H9 (cell line): ENCODE measurements around the gene ENOPH1. TPM values are rescaled to one million over a fixed set of nuclear protein-coding genes. Genes with fewer than 3 reads are reported as not detected.

Source experiments
- DNase-seq: peaks from one replicate; pipeline ENCODE4 v3.0.0-alpha.2; 2017
- H2AFZ ChIP-seq: one replicate; pipeline ENCODE4 v1.6.1; 2013; ENCODE audit warnings: mild to moderate bottlenecking, low read length, control low read depth, moderate library complexity
- H2AK5ac ChIP-seq: 2 replicates; pipeline ENCODE4 v1.6.1; 2013; ENCODE audit warnings: low read length, control low read depth, mixed read lengths; ENCODE audit not compliant: insufficient read length
- H2BK120ac ChIP-seq: one replicate; pipeline ENCODE4 v1.6.1; 2013; ENCODE audit warnings: low read depth, mild to moderate bottlenecking, low read length, control low read depth, inconsistent platforms; ENCODE audit not compliant: poor library complexity, severe bottlenecking
- H2BK12ac ChIP-seq: 2 replicates; pipeline ENCODE4 v1.6.1; 2013; ENCODE audit warnings: low read length, control low read depth, mixed read lengths, low read depth; ENCODE audit not compliant: insufficient read length
- H2BK15ac ChIP-seq: 2 replicates; pipeline ENCODE4 v1.6.1; 2013; ENCODE audit warnings: low read depth, low read length, control low read depth
- H2BK20ac ChIP-seq: one replicate; pipeline ENCODE4 v1.6.1; 2013; ENCODE audit warnings: low read depth, mild to moderate bottlenecking, low read length, control low read depth, inconsistent platforms; ENCODE audit not compliant: poor library complexity, severe bottlenecking
- H2BK5ac ChIP-seq: 2 replicates; pipeline ENCODE4 v1.6.1; 2013; ENCODE audit warnings: low read length, control low read depth, mixed read lengths; ENCODE audit not compliant: insufficient read length
- H3K14ac ChIP-seq: 2 replicates; pipeline ENCODE4 v1.6.1; 2013; ENCODE audit warnings: low read length, control low read depth; ENCODE audit not compliant: insufficient read depth
- H3K18ac ChIP-seq: 2 replicates; pipeline ENCODE4 v1.6.1; 2013; ENCODE audit warnings: low read depth, mild to moderate bottlenecking, mixed read lengths, low read length, control low read depth; ENCODE audit not compliant: insufficient read length
- H3K23ac ChIP-seq: 2 replicates; pipeline ENCODE4 v1.6.1; 2013; ENCODE audit warnings: low read length, control low read depth, mixed read lengths, low read depth; ENCODE audit not compliant: insufficient read length
- H3K23me2 ChIP-seq: 2 replicates; pipeline ENCODE4 v1.6.1; 2013; ENCODE audit warnings: low read depth, mild to moderate bottlenecking, mixed read lengths, low read length, control low read depth; ENCODE audit not compliant: insufficient read length, poor library complexity, severe bottlenecking
- H3K27ac ChIP-seq: 2 replicates; pipeline ENCODE4 v1.5.1; 2013; ENCODE audit warnings: low read length, control low read depth, mixed read lengths, low read depth; ENCODE audit not compliant: insufficient read length
- H3K27me3 ChIP-seq: 2 replicates; pipeline ENCODE4 v1.6.1; 2013; ENCODE audit warnings: low read length, control low read depth, inconsistent platforms; ENCODE audit not compliant: insufficient read depth
- H3K4ac ChIP-seq: 2 replicates; pipeline ENCODE4 v1.6.1; 2013; ENCODE audit warnings: low read depth, mild to moderate bottlenecking, control low read depth, inconsistent platforms, low read length, moderate library complexity
- H3K4me1 ChIP-seq: 2 replicates; pipeline ENCODE4 v1.6.1; 2013; ENCODE audit warnings: low read length, control low read depth, inconsistent platforms; ENCODE audit not compliant: insufficient read depth
- H3K4me2 ChIP-seq: 2 replicates; pipeline ENCODE4 v1.6.1; 2013; ENCODE audit warnings: low read length, control low read depth, mixed read lengths; ENCODE audit not compliant: insufficient read length, insufficient read depth
- H3K56ac ChIP-seq: 2 replicates; pipeline ENCODE4 v1.6.1; 2013; ENCODE audit warnings: low read depth, mild to moderate bottlenecking, mixed read lengths, low read length, control low read depth; ENCODE audit not compliant: insufficient read length
- H3K79me1 ChIP-seq: 2 replicates; pipeline ENCODE4 v1.6.1; 2013; ENCODE audit warnings: low read depth, mild to moderate bottlenecking, moderate library complexity, low read length, control low read depth, inconsistent platforms; ENCODE audit not compliant: insufficient read depth, poor library complexity, severe bottlenecking
- H3K79me2 ChIP-seq: 2 replicates; pipeline ENCODE4 v1.6.1; 2013; ENCODE audit warnings: low read length, control low read depth, inconsistent platforms; ENCODE audit not compliant: insufficient read depth
- H3K9ac ChIP-seq: 2 replicates; pipeline ENCODE4 v1.6.1; 2013; ENCODE audit warnings: low read length, control low read depth, mixed read lengths; ENCODE audit not compliant: insufficient read length; ENCODE audit errors: extremely low read depth
- H3K9me3 ChIP-seq: one replicate; pipeline ENCODE4 v1.6.1; 2013; ENCODE audit warnings: low read depth, low read length, inconsistent platforms; ENCODE audit not compliant: control insufficient read depth
- H3T11ph ChIP-seq: one replicate; pipeline ENCODE4 v1.6.1; 2013; ENCODE audit warnings: mild to moderate bottlenecking, low read length, control low read depth, inconsistent platforms
- H4K20me1 ChIP-seq: one replicate; pipeline ENCODE4 v1.6.1; 2013; ENCODE audit not compliant: control insufficient read depth, insufficient read length, insufficient read depth
- H4K5ac ChIP-seq: 2 replicates; pipeline ENCODE4 v1.6.1; 2013; ENCODE audit warnings: low read depth, mild to moderate bottlenecking, mixed read lengths, low read length, control low read depth; ENCODE audit not compliant: insufficient read length
- H4K8ac ChIP-seq: replicated peaks from 2 replicates; pipeline ENCODE4 v1.6.1; 2013; ENCODE audit warnings: low read length, control low read depth, mixed read lengths, low read depth; ENCODE audit not compliant: insufficient read length
- H4K91ac ChIP-seq: 2 replicates; pipeline ENCODE4 v1.6.1; 2013; ENCODE audit warnings: low read depth, mild to moderate bottlenecking, moderate library complexity, mixed read lengths, low read length, control low read depth; ENCODE audit not compliant: insufficient read length
- H3K27ac Mint-ChIP-seq, 3 experiments: 2 replicates in 2 of 3; 3 replicates in 1 of 3; pipeline ENCODE4 v1.8.0; 2020 to 2021; ENCODE audit warnings: mixed read lengths in 3 of 3, mild to moderate bottlenecking in 1 of 3, moderate library complexity in 1 of 3
- H3K27me3 Mint-ChIP-seq: 2 replicates; pipeline ENCODE4 v1.8.0; 2021; ENCODE audit warnings: low read depth, mild to moderate bottlenecking, moderate library complexity, mixed read lengths
- H3K36me3 Mint-ChIP-seq, 3 experiments: 2 replicates in 2 of 3; 3 replicates in 1 of 3; pipeline ENCODE4 v1.8.0; 2020 to 2021; ENCODE audit warnings: low read depth in 3 of 3, mixed read lengths in 3 of 3; ENCODE audit not compliant: insufficient read depth in 1 of 3
- H3K4me1 Mint-ChIP-seq, 2 experiments: 2 replicates each; pipeline ENCODE4 v1.8.0; 2020; ENCODE audit warnings: mixed read lengths in 2 of 2
- H3K4me3 Mint-ChIP-seq, 2 experiments: 2 replicates in 1 of 2; 3 replicates in 1 of 2; pipeline ENCODE4 v1.8.0; 2020 to 2021; ENCODE audit warnings: mild to moderate bottlenecking in 2 of 2, mixed read lengths in 2 of 2, moderate library complexity in 1 of 2
- H3K9me3 Mint-ChIP-seq, 2 experiments: 2 replicates in 1 of 2; 3 replicates in 1 of 2; pipeline ENCODE4 v1.8.0; 2020; ENCODE audit warnings: mild to moderate bottlenecking in 2 of 2, mixed read lengths in 2 of 2, moderate library complexity in 1 of 2
- CTCF ChIP-seq: fragments of 200-600 bp; sonication (generic); conservative IDR thresholded peaks from 3 replicates; pipeline ENCODE4 v1.8.0; 2021; ENCODE audit warnings: antibody characterized with exemption, mild to moderate bottlenecking
- WGBS: extraction: QIAGEN DNeasy Blood & Tissue Kit; methylation state at CpG from one replicate; pipeline ENCODE4 v1.1.7; 2013; ENCODE audit warnings: missing lambda C conversion rate, low lambda C conversion rate, mixed read lengths; ENCODE audit not compliant: insufficient read length; ENCODE audit errors: extremely low coverage; 5-methylcytosine and 5-hydroxymethylcytosine counted together
- total RNA-seq: library from RNA; stranded (reverse); gene quantifications from 2 replicates; pipeline ENCODE4 v1.2.1, GENCODE V29; 2021

The ENOPH1 gene
- total RNA-seq, 1 experiment from 2014 or later = 62.4 TPM

- H2BK12ac ChIP-seq = no peak overlapping the region
- no peak overlapping the region for H4K8ac ChIP-seq
- no peaks in the 10 kb centered on the region for H3K27me3 ChIP-seq
- WGBS = no CpG with 5 or more reads among the region's 5 CpGs
- H3K18ac ChIP-seq = no peak overlapping the region
- no peak overlapping the region for H3K4me3 Mint-ChIP-seq
- H2BK5ac ChIP-seq = no peak overlapping the region
- H3T11ph ChIP-seq = no peak overlapping the region
- H3K27ac Mint-ChIP-seq = peak overlapping the region in 1 of 3 experiments; percentile 37; a peak in 1 of 7 replicates
- H4K20me1 ChIP-seq = no peaks in the 10 kb centered on the region
- H3K9me3 Mint-ChIP-seq = no peaks in the 10 kb centered on the region; a peak in 2 of 5 replicates
- H2AK5ac ChIP-seq = no peak overlapping the region
- H4K5ac ChIP-seq = no peak overlapping the region
- H2BK120ac ChIP-seq = no peak overlapping the region
- H3K4ac ChIP-seq = no peak overlapping the region
- H3K4me1 Mint-ChIP-seq = peaks cover 8 to 12% of the 10 kb centered on the region in 2 experiments
- H3K23ac ChIP-seq = no peak overlapping the region
- H3K36me3 Mint-ChIP-seq = peaks cover 0 to 5% (median 0%) of the 10 kb centered on the region in 3 experiments; a peak in 1 of 7 replicates
- no peaks in the 10 kb centered on the region for H3K79me1 ChIP-seq
- no peak overlapping the region for H2BK20ac ChIP-seq
- H3K56ac ChIP-seq = no peak overlapping the region
- no peak overlapping the region for H2AFZ ChIP-seq
- no peak overlapping the region for H2BK15ac ChIP-seq
- no peak overlapping the region for H4K91ac ChIP-seq
- H3K9me3 ChIP-seq = no peaks in the 10 kb centered on the region
- H3K79me2 ChIP-seq = no peaks in the 10 kb centered on the region
- no peaks in the 10 kb centered on the region; the same call in 1 of the 2 replicates for H3K27me3 Mint-ChIP-seq
- H3K4me1 ChIP-seq = no peaks in the 10 kb centered on the region
- H3K23me2 ChIP-seq = no peaks in the 10 kb centered on the region
- no peak overlapping the region for H3K9ac ChIP-seq
- no peak overlapping the region for H3K14ac ChIP-seq
- H3K27ac ChIP-seq = no peak overlapping the region
- no peak for TF ChIP-seq CTCF
- H3K4me2 ChIP-seq = no peak overlapping the region
- DNase-seq = no peak
Measured at GRCh38 chr4:82508806-82509428, 78.5 kb downstream of the ENOPH1 start.
